Measurements from ENCODE around the gene QSOX1.

QSOX1 gene

DNA sequence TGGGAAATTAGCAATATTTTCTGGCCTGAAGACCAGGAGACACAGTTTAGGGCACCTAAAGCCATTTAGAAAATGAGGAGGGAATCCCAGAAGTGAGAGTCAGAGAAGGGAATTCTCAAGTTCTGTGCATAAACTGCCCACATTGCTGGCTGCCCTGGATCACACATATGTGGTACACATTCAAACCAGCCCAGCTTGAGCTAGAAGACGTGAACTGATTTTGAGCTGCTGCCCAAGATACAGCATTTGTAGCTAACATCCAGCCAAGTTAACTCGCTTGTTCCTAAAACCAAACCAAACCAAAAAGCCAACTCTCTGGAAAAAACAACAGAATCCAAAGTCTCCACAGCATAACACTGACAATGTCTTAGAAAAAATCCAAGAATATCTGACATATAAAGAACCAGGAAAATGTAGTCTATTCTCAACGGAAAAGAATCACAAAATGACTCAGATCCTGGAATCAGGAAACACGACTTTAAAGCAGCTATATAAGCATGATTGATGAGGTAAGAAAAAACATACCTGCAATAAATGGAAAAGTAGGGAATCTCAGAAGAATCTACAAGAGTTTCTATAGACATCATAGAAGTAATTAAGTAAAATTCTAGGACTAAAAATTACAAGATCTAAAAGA lies 18.2 kb upstream of the QSOX1 start:
- DNase-seq (ENCODE audit: low read depth): no peak
- no peak overlapping the region for H3K4me3 ChIP-seq (ENCODE audit: control insufficient read depth, low read depth, low read length)
- TF ChIP-seq, protein P1, sequence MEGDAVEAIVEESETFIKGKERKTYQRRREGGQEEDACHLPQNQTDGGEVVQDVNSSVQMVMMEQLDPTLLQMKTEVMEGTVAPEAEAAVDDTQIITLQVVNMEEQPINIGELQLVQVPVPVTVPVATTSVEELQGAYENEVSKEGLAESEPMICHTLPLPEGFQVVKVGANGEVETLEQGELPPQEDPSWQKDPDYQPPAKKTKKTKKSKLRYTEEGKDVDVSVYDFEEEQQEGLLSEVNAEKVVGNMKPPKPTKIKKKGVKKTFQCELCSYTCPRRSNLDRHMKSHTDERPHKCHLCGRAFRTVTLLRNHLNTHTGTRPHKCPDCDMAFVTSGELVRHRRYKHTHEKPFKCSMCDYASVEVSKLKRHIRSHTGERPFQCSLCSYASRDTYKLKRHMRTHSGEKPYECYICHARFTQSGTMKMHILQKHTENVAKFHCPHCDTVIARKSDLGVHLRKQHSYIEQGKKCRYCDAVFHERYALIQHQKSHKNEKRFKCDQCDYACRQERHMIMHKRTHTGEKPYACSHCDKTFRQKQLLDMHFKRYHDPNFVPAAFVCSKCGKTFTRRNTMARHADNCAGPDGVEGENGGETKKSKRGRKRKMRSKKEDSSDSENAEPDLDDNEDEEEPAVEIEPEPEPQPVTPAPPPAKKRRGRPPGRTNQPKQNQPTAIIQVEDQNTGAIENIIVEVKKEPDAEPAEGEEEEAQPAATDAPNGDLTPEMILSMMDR (IDR thresholded peaks at IDR 0.05; ENCODE audit: control insufficient read depth, insufficient read depth, low read depth, low read length, missing control alignments): no peak

DNA sequence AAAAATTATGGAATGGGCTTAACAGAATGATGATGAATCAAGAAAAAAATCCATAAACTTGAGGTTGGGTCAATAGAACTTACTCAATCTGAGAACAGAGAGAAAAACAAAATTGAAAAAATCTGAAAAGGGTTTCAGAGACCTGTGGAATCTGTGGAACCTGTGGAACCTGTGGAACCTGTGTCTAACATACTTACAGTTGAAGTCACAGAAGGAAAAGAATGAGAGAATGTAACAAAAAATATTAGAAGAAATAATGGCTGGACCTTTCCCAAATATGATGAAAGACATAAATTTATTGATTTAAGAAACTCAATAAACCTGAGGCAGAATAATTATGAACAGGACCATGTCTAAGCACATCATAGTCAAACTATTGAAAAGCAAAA lies 17.7 kb upstream of the QSOX1 start:
- H3K4me3 ChIP-seq (ENCODE audit: control insufficient read depth, low read depth, low read length): no peak overlapping the region
- DNase-seq (ENCODE audit: low read depth): no peak
- TF ChIP-seq, protein P1 (IDR thresholded peaks at IDR 0.05; ENCODE audit: control insufficient read depth, insufficient read depth, low read depth, low read length, missing control alignments): no peak

DNA sequence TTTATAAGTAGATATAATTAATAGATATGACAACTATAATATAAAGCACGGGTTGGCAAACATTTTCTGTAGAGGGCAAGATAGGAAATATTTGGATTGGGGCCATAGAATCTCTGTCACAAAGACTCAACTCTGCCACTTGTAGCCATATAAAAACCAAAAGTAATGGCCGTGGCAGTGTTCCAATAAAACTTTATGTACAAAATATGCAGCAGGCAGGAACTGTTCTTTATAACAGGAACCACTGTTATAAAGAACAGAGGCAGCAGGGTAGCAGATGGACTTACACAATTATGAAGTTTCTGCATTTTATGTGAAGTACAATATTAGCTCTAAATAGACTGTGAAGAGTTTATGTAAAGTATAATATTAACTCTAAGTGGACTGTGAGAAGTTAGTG lies 16.9 kb upstream of the QSOX1 start:
- H3K4me3 ChIP-seq (ENCODE audit: control insufficient read depth, low read depth, low read length): no peak overlapping the region
- TF ChIP-seq, protein P1 (IDR thresholded peaks at IDR 0.05; ENCODE audit: control insufficient read depth, insufficient read depth, low read depth, low read length, missing control alignments): no peak
- no peak for DNase-seq (ENCODE audit: low read depth)

- H3K4me3 ChIP-seq (ENCODE audit: control insufficient read depth, low read depth, low read length): no peak overlapping the region
- TF ChIP-seq, protein P1 (IDR thresholded peaks at IDR 0.05; ENCODE audit: control insufficient read depth, insufficient read depth, low read depth, low read length, missing control alignments): no peak
- no peak for DNase-seq (ENCODE audit: low read depth)
These were observed 13.2 kb upstream of the QSOX1 start for GRCh38 chr1:180141381-180141934.

GRCh38 chr1:180143359-180143758 lies 11.3 kb upstream of the QSOX1 start:
- TF ChIP-seq, protein P1 (IDR thresholded peaks at IDR 0.05; ENCODE audit: control insufficient read depth, insufficient read depth, low read depth, low read length, missing control alignments): no peak
- H3K4me3 ChIP-seq (ENCODE audit: control insufficient read depth, low read depth, low read length): no peak overlapping the region
- no peak for DNase-seq (ENCODE audit: low read depth)

GRCh38 chr1:180144659-180145357 lies 9.9 kb upstream of the QSOX1 start:
- no peak for DNase-seq (ENCODE audit: low read depth)
- H3K4me3 ChIP-seq (ENCODE audit: control insufficient read depth, low read depth, low read length): no peak overlapping the region

More at GRCh38 chr1:180144659-180145357, 9.9 kb upstream of the QSOX1 start:
- TF ChIP-seq, protein P1 (IDR thresholded peaks at IDR 0.05; ENCODE audit: control insufficient read depth, insufficient read depth, low read depth, low read length, missing control alignments): no peak

All from AG09309 (cell line).